Liver (tissue), 9 donors: ENCODE measurements around the gene BMP8A. TPM values are rescaled to one million over a fixed set of nuclear protein-coding genes. Genes with fewer than 3 reads are reported as not detected.

Source experiments
- DNase-seq: peaks from one replicate; pipeline ENCODE4 v3.0.0-alpha.2; 2017; ENCODE audit warnings: low spot score
- H3K27ac ChIP-seq, 2 donors: one replicate each; pipeline ENCODE4 v1.7.0; 2013; ENCODE audit warnings: inconsistent platforms in 2 of 2, low read length in 2 of 2, control low read depth in 1 of 2, low read depth in 1 of 2, mild to moderate bottlenecking in 1 of 2
- H3K27me3 ChIP-seq, 4 donors: one replicate each; pipeline versions ENCODE4 v1.6.1 to v1.7.0; 2013; ENCODE audit warnings: low read length in 3 of 4, inconsistent platforms in 1 of 4, mild to moderate bottlenecking in 1 of 4, moderate library complexity in 1 of 4; ENCODE audit not compliant: control insufficient read depth in 4 of 4, insufficient read depth in 4 of 4
- H3K36me3 ChIP-seq, 4 donors: one replicate each; pipeline versions ENCODE4 v1.6.1 to v1.7.0; 2013; ENCODE audit warnings: low read length in 3 of 4, mild to moderate bottlenecking in 3 of 4, low read depth in 1 of 4, moderate library complexity in 1 of 4; ENCODE audit not compliant: control insufficient read depth in 4 of 4, insufficient read depth in 3 of 4
- H3K4me1 ChIP-seq, 4 donors: one replicate each; pipeline versions ENCODE4 v1.6.1 to v1.7.0; 2013; ENCODE audit warnings: low read length in 3 of 4, mild to moderate bottlenecking in 3 of 4, moderate library complexity in 1 of 4; ENCODE audit not compliant: control insufficient read depth in 4 of 4, insufficient read depth in 4 of 4
- H3K4me3 ChIP-seq, 3 donors: one replicate each; pipeline versions ENCODE4 v1.6.1 to v1.7.0; 2013; ENCODE audit warnings: low read length in 3 of 3, control low read depth in 1 of 3, low read depth in 1 of 3, mild to moderate bottlenecking in 1 of 3
- H3K9ac ChIP-seq, 2 donors: one replicate each; pipeline ENCODE4 v1.7.0; 2013; ENCODE audit warnings: low read length in 2 of 2, mild to moderate bottlenecking in 2 of 2, moderate library complexity in 2 of 2, control low read depth in 1 of 2, low read depth in 1 of 2
- H3K9me3 ChIP-seq, 4 donors: one replicate each; pipeline versions ENCODE4 v1.6.1 to v1.7.0; 2013; ENCODE audit warnings: low read length in 3 of 4; ENCODE audit not compliant: control insufficient read depth in 4 of 4
- EGR1 ChIP-seq, 2 donors: IDR thresholded peaks; 2 replicates each; pipeline ENCODE4 v1.6.1; 2016 to 2018; ENCODE audit warnings: antibody characterized with exemption in 2 of 2, low read depth in 2 of 2
- FOXA1 ChIP-seq: IDR thresholded peaks from 2 replicates; pipeline ENCODE4 v1.6.1; 2016; ENCODE audit warnings: antibody characterized with exemption
- FOXA2 ChIP-seq: IDR thresholded peaks from 2 replicates; pipeline ENCODE4 v1.6.1; 2016; ENCODE audit warnings: antibody characterized with exemption
- GABPA ChIP-seq, 2 donors: IDR thresholded peaks in 1 of 2; conservative IDR thresholded peaks in 1 of 2; 2 replicates each; pipeline ENCODE4 v1.6.1; 2016; ENCODE audit warnings: antibody characterized with exemption in 2 of 2, mild to moderate bottlenecking in 1 of 2, moderate library complexity in 1 of 2
- HNF4A ChIP-seq, 2 donors: conservative IDR thresholded peaks; 2 replicates each; pipeline ENCODE4 v1.6.1; 2016; ENCODE audit warnings: antibody characterized with exemption in 2 of 2, mild to moderate bottlenecking in 2 of 2
- HNF4G ChIP-seq: IDR thresholded peaks from 2 replicates; pipeline ENCODE4 v1.6.1; 2016; ENCODE audit warnings: antibody characterized with exemption
- JUND ChIP-seq, 2 donors: IDR thresholded peaks; 2 replicates each; pipeline ENCODE4 v1.6.1; 2016; ENCODE audit warnings: antibody characterized with exemption in 2 of 2
- NR2F2 ChIP-seq: IDR thresholded peaks from 2 replicates; pipeline ENCODE4 v1.6.1; 2016; ENCODE audit warnings: antibody characterized with exemption
- RAD21 ChIP-seq, 2 donors: IDR thresholded peaks; 2 replicates each; pipeline ENCODE4 v1.6.1; 2016; ENCODE audit warnings: antibody characterized with exemption in 2 of 2, mild to moderate bottlenecking in 2 of 2
- RXRA ChIP-seq, 2 donors: IDR thresholded peaks; 2 replicates each; pipeline ENCODE4 v1.6.1; 2017 to 2018; ENCODE audit warnings: antibody characterized with exemption in 2 of 2, mild to moderate bottlenecking in 1 of 2
- SP1 ChIP-seq: IDR thresholded peaks from 2 replicates; pipeline ENCODE4 v1.6.1; 2018; ENCODE audit warnings: antibody characterized with exemption, mild to moderate bottlenecking
- TAF1 ChIP-seq: conservative IDR thresholded peaks from 2 replicates; pipeline ENCODE4 v1.6.1; 2016; ENCODE audit warnings: antibody characterized with exemption, mild to moderate bottlenecking
- YY1 ChIP-seq: IDR thresholded peaks from 2 replicates; pipeline ENCODE4 v1.6.1; 2016; ENCODE audit warnings: antibody characterized with exemption, mild to moderate bottlenecking
- WGBS: extraction: QIAGEN DNeasy Blood & Tissue Kit; methylation state at CpG from one replicate; pipeline ENCODE4 v1.1.7; 2013; 5-methylcytosine and 5-hydroxymethylcytosine counted together
- polyA plus RNA-seq, 2 donors: library from polyadenylated mRNA; stranded (reverse) in 1 of 2; unstranded in 1 of 2; fragments of 200-250 nt in 1 of 2; fragments of >200 nt in 1 of 2; fragmentation: Nextera tagmentation in 1 of 2; extraction: Ambion mirVana in 1 of 2; gene quantifications; one replicate each; pipeline versions ENCODE4 v1.2.1 to v1.2.3, GENCODE V29; 2013 to 2015
- total RNA-seq, 2 donors: library from RNA; depleted of rRNA; stranded (reverse); fragments of >200 nt; gene quantifications; one replicate each; pipeline ENCODE4 v1.2.3, GENCODE V29; 2014
- TF ChIP-seq, protein P1 (sequence below): IDR thresholded peaks from 2 replicates; pipeline ENCODE4 v1.6.1; 2016; ENCODE audit warnings: antibody characterized with exemption
- TF ChIP-seq, protein P2 (sequence below): fragments of 150-350 bp; IDR thresholded peaks from 2 replicates; pipeline ENCODE4 v1.5.1; 2017; ENCODE audit warnings: improper control_type of control experiment, low read depth, low read length; ENCODE audit not compliant: missing input control
- TF ChIP-seq, protein P3 (sequence below): IDR thresholded peaks from 2 replicates; pipeline ENCODE4 v1.6.1; 2016; ENCODE audit warnings: antibody characterized with exemption, mild to moderate bottlenecking
- TF ChIP-seq, protein P4 (sequence below): IDR thresholded peaks from 2 replicates; pipeline ENCODE4 v1.6.1; 2016; ENCODE audit warnings: antibody characterized with exemption
- TF ChIP-seq, protein P5 (sequence below): IDR thresholded peaks from 2 replicates; pipeline ENCODE4 v1.6.1; 2016; ENCODE audit warnings: antibody characterized with exemption
- donor health status: healthy.
- donor health status: healthy.
- donor health status: healthy.
- donor health status: healthy.
- donor health status: healthy.

Gene BMP8A
- total and polyA plus RNA-seq, 4 donors, result not detected

DNA sequence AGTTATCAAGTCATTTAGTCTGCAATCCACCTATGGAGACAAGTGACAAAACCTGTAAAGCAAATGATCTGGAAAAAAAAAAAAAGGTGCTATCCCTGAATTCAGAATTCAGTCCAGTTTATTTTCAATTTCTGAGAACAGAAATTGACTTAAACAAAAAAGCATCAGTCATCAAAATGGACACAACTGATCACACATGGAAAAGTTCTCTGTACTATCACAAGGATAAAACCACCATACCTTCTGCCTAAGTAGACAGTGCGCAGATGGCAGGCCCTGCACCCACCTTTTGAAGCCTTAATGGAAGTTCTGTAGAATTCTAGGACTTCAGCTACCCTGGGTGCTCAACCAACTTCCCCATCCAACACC is 81.6 kb downstream of the BMP8A start:
- Histone ChIP-seq H3K27ac (no peak overlapping the region), H3K4me1 (peaks cover 3 to 47% (median 37%) of the 10 kb centered on the region in 4 donors), H3K9me3 (no peaks in the 10 kb centered on the region), H3K9ac (no peak overlapping the region), H3K36me3 (peaks cover 4 to 47% (median 37%) of the 10 kb centered on the region in 4 donors), H3K4me3 (no peak overlapping the region), H3K27me3 (no peaks in the 10 kb centered on the region)
- no peak for TF ChIP-seq RAD21 (IDR thresholded peaks at IDR 0.05)
- TF ChIP-seq FOXA1, result no peak
- no peak for TF ChIP-seq HNF4G
- no peak for TF ChIP-seq SP1
- TF ChIP-seq GABPA (IDR thresholded peaks at IDR 0.05 in 1 of 2, conservative IDR thresholded peaks at IDR 0.05 in 1 of 2), result no peak
- TF ChIP-seq, protein P1, sequence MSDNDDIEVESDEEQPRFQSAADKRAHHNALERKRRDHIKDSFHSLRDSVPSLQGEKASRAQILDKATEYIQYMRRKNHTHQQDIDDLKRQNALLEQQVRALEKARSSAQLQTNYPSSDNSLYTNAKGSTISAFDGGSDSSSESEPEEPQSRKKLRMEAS, result no peak
- no peak for TF ChIP-seq EGR1 (IDR thresholded peaks at IDR 0.05; ENCODE audit: low read depth in 2 of 2)
- TF ChIP-seq JUND (IDR thresholded peaks at IDR 0.05), result no peak
- TF ChIP-seq, protein P2, sequence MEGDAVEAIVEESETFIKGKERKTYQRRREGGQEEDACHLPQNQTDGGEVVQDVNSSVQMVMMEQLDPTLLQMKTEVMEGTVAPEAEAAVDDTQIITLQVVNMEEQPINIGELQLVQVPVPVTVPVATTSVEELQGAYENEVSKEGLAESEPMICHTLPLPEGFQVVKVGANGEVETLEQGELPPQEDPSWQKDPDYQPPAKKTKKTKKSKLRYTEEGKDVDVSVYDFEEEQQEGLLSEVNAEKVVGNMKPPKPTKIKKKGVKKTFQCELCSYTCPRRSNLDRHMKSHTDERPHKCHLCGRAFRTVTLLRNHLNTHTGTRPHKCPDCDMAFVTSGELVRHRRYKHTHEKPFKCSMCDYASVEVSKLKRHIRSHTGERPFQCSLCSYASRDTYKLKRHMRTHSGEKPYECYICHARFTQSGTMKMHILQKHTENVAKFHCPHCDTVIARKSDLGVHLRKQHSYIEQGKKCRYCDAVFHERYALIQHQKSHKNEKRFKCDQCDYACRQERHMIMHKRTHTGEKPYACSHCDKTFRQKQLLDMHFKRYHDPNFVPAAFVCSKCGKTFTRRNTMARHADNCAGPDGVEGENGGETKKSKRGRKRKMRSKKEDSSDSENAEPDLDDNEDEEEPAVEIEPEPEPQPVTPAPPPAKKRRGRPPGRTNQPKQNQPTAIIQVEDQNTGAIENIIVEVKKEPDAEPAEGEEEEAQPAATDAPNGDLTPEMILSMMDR, result no peak
- TF ChIP-seq HNF4A (conservative IDR thresholded peaks at IDR 0.05), result no peak
- TF ChIP-seq, protein P3, sequence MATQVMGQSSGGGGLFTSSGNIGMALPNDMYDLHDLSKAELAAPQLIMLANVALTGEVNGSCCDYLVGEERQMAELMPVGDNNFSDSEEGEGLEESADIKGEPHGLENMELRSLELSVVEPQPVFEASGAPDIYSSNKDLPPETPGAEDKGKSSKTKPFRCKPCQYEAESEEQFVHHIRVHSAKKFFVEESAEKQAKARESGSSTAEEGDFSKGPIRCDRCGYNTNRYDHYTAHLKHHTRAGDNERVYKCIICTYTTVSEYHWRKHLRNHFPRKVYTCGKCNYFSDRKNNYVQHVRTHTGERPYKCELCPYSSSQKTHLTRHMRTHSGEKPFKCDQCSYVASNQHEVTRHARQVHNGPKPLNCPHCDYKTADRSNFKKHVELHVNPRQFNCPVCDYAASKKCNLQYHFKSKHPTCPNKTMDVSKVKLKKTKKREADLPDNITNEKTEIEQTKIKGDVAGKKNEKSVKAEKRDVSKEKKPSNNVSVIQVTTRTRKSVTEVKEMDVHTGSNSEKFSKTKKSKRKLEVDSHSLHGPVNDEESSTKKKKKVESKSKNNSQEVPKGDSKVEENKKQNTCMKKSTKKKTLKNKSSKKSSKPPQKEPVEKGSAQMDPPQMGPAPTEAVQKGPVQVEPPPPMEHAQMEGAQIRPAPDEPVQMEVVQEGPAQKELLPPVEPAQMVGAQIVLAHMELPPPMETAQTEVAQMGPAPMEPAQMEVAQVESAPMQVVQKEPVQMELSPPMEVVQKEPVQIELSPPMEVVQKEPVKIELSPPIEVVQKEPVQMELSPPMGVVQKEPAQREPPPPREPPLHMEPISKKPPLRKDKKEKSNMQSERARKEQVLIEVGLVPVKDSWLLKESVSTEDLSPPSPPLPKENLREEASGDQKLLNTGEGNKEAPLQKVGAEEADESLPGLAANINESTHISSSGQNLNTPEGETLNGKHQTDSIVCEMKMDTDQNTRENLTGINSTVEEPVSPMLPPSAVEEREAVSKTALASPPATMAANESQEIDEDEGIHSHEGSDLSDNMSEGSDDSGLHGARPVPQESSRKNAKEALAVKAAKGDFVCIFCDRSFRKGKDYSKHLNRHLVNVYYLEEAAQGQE, result no peak
- TF ChIP-seq FOXA2, result no peak
- TF ChIP-seq, protein P4, sequence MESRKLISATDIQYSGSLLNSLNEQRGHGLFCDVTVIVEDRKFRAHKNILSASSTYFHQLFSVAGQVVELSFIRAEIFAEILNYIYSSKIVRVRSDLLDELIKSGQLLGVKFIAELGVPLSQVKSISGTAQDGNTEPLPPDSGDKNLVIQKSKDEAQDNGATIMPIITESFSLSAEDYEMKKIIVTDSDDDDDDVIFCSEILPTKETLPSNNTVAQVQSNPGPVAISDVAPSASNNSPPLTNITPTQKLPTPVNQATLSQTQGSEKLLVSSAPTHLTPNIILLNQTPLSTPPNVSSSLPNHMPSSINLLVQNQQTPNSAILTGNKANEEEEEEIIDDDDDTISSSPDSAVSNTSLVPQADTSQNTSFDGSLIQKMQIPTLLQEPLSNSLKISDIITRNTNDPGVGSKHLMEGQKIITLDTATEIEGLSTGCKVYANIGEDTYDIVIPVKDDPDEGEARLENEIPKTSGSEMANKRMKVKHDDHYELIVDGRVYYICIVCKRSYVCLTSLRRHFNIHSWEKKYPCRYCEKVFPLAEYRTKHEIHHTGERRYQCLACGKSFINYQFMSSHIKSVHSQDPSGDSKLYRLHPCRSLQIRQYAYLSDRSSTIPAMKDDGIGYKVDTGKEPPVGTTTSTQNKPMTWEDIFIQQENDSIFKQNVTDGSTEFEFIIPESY, result no peak
- no peak for TF ChIP-seq TAF1
- TF ChIP-seq YY1, result no peak
- TF ChIP-seq, protein P5, sequence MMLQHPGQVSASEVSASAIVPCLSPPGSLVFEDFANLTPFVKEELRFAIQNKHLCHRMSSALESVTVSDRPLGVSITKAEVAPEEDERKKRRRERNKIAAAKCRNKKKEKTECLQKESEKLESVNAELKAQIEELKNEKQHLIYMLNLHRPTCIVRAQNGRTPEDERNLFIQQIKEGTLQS, result no peak
- TF ChIP-seq RXRA (IDR thresholded peaks at IDR 0.05), result no peak
- TF ChIP-seq NR2F2, result no peak
- no peak for DNase-seq
- WGBS, result 100% methylated on average over 1 of the region's 1 CpG
